Measurements from ENCODE around the gene EXOSC7.

Gene EXOSC7

DNA sequence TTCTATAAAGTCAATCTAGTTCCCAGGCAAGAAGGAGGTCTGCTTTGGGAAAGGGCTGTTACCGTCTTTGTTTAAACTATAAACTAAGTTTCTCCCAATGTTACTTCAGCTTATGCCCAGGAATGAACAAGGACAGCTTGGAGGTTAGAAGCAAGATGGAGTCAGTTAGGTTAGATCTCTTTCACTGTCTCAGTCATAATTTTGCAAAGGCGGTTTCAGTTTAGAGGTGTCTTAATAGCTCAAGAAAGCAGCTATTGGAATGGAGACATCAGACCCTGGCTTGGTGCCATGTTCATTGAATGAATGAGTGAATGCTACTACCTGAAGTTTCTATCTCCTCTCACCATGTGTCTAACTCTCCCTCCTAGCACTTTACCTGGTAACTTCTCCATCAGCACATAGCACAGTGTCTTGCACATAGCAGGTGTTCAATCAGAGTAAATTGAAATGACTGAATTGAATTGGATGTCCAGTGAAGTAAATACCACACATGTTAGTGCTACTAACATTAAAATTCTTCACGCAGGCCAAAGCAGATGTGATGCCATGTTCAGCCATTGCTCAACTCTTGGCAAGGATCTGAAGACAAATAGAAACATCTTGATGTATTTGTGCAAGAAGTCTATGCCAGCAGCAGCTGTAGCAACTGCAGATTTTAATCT is 78.3 kb downstream of the EXOSC7 start:
- TF ChIP-seq TCF12 (IDR thresholded peaks at IDR 0.05; ENCODE audit: low read depth) (no peak), NFIC (IDR thresholded peaks at IDR 0.05) (no peak), FOXM1 (IDR thresholded peaks at IDR 0.05; ENCODE audit: borderline replicate concordance, low read depth) (no peak), CREB1 (IDR thresholded peaks at IDR 0.05; ENCODE audit: low read depth) (no peak), ZBTB7A (IDR thresholded peaks at IDR 0.05; ENCODE audit: low read depth) (no peak), RAD21 (IDR thresholded peaks at IDR 0.05; ENCODE audit: low read depth) (no peak), CEBPB (IDR thresholded peaks at IDR 0.05) (no peak), USF1 (IDR thresholded peaks at IDR 0.05) (no peak), EGR1 (IDR thresholded peaks at IDR 0.05) (no peak), YY1 (IDR thresholded peaks at IDR 0.05; ENCODE audit: low read depth) (no peak), TAF1 (IDR thresholded peaks at IDR 0.05; ENCODE audit: low read depth) (no peak), EP300 (IDR thresholded peaks at IDR 0.05; ENCODE audit: borderline replicate concordance) (no peak), TEAD4 (IDR thresholded peaks at IDR 0.05) (no peak)
- TF ChIP-seq, protein P1, sequence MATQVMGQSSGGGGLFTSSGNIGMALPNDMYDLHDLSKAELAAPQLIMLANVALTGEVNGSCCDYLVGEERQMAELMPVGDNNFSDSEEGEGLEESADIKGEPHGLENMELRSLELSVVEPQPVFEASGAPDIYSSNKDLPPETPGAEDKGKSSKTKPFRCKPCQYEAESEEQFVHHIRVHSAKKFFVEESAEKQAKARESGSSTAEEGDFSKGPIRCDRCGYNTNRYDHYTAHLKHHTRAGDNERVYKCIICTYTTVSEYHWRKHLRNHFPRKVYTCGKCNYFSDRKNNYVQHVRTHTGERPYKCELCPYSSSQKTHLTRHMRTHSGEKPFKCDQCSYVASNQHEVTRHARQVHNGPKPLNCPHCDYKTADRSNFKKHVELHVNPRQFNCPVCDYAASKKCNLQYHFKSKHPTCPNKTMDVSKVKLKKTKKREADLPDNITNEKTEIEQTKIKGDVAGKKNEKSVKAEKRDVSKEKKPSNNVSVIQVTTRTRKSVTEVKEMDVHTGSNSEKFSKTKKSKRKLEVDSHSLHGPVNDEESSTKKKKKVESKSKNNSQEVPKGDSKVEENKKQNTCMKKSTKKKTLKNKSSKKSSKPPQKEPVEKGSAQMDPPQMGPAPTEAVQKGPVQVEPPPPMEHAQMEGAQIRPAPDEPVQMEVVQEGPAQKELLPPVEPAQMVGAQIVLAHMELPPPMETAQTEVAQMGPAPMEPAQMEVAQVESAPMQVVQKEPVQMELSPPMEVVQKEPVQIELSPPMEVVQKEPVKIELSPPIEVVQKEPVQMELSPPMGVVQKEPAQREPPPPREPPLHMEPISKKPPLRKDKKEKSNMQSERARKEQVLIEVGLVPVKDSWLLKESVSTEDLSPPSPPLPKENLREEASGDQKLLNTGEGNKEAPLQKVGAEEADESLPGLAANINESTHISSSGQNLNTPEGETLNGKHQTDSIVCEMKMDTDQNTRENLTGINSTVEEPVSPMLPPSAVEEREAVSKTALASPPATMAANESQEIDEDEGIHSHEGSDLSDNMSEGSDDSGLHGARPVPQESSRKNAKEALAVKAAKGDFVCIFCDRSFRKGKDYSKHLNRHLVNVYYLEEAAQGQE (IDR thresholded peaks at IDR 0.05; ENCODE audit: low read depth), result no peak
- TF ChIP-seq, protein P2, sequence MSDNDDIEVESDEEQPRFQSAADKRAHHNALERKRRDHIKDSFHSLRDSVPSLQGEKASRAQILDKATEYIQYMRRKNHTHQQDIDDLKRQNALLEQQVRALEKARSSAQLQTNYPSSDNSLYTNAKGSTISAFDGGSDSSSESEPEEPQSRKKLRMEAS (IDR thresholded peaks at IDR 0.05), result no peak

- TF ChIP-seq TEAD4 (IDR thresholded peaks at IDR 0.05) (no peak), EGR1 (IDR thresholded peaks at IDR 0.05) (no peak), YY1 (IDR thresholded peaks at IDR 0.05; ENCODE audit: low read depth) (no peak), ZBTB7A (IDR thresholded peaks at IDR 0.05; ENCODE audit: low read depth) (no peak), CREB1 (IDR thresholded peaks at IDR 0.05; ENCODE audit: low read depth) (no peak), USF1 (IDR thresholded peaks at IDR 0.05) (no peak), CEBPB (IDR thresholded peaks at IDR 0.05) (no peak), TCF12 (IDR thresholded peaks at IDR 0.05; ENCODE audit: low read depth) (no peak)
Observed at GRCh38 chr3:45055032-45055410, 79.0 kb downstream of the EXOSC7 start.

DNA sequence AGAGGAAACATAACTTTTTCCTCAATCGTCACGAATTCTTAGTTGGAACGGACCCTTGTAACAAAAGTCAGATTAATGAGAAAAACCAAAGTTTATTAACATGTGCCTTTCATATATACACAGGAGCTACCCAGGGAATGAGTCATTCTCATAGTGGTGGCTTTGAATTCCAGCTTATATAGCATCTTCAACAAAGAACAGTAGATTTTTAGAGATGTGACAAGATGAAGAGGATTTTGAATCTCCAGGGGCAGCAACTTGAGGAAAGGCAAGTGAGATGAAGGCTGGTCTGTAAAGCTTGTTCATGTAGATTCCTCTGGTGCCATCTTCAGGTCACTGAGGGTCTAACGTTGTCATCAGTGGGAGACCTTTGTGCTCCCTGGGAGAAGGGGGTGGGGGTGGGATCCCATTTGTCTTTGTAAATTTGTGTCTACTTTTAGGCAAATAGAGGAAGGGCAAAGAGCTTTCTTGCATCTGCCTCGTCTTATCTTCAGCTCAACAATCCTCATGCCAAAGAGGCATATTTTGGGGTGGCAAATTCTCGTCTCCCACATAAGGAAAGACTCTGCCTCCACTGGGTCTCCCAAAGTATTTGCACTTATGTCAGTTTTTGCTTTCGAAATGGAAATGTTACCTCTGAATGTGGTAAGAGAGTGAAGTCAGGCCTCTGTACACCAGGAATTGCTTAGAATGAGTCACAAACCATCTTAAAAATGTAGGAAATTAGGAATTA is 79.5 kb downstream of the EXOSC7 start:
- no peak for TF ChIP-seq TEAD4 (IDR thresholded peaks at IDR 0.05)
- TF ChIP-seq RAD21 (IDR thresholded peaks at IDR 0.05; ENCODE audit: low read depth), result peak; percentile 36; the same call in 1 of the 2 replicates

- TF ChIP-seq NFIC (IDR thresholded peaks at IDR 0.05) (peak; percentile 73), USF1 (IDR thresholded peaks at IDR 0.05) (no peak)
Observed at GRCh38 chr3:45056608-45057301, 80.7 kb downstream of the EXOSC7 start.

DNA sequence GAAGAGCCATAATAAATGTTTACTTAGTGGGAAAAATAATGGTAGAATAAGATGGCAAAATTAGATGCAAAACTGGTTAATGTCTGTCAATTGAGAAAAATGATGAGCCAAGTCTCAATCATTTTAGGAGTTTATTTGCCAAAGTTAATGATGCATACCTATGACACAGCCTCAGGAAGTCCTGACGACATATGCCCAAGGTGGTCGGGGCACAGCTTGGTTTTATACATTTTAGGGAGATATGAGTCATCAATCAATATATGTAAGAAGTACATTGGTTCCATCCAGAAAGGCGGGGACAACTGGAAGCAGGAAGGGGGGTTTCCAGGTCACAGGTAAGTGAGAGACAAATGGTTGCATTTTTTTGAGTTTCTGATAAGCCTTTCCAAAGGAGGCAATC is 81.5 kb downstream of the EXOSC7 start:
- no peak for TF ChIP-seq TEAD4 (IDR thresholded peaks at IDR 0.05)
- TF ChIP-seq, protein P1 (IDR thresholded peaks at IDR 0.05; ENCODE audit: low read depth), result no peak
- TF ChIP-seq ZBTB7A (IDR thresholded peaks at IDR 0.05; ENCODE audit: low read depth), result no peak
- no peak for TF ChIP-seq USF1 (IDR thresholded peaks at IDR 0.05)
- TF ChIP-seq CREB1 (IDR thresholded peaks at IDR 0.05; ENCODE audit: low read depth), result no peak
- no peak for TF ChIP-seq TCF12 (IDR thresholded peaks at IDR 0.05; ENCODE audit: low read depth)
- no peak for TF ChIP-seq CEBPB (IDR thresholded peaks at IDR 0.05)
- no peak for TF ChIP-seq YY1 (IDR thresholded peaks at IDR 0.05; ENCODE audit: low read depth)
- no peak for TF ChIP-seq NFIC (IDR thresholded peaks at IDR 0.05)
- TF ChIP-seq RAD21 (IDR thresholded peaks at IDR 0.05; ENCODE audit: low read depth), result no peak
- TF ChIP-seq, protein P2 (IDR thresholded peaks at IDR 0.05), result no peak
- no peak for TF ChIP-seq EGR1 (IDR thresholded peaks at IDR 0.05)
- TF ChIP-seq TAF1 (IDR thresholded peaks at IDR 0.05; ENCODE audit: low read depth), result no peak
- TF ChIP-seq EP300 (IDR thresholded peaks at IDR 0.05; ENCODE audit: borderline replicate concordance), result no peak
- no peak for TF ChIP-seq FOXM1 (IDR thresholded peaks at IDR 0.05; ENCODE audit: borderline replicate concordance, low read depth)
